ENCODE measurements around the gene RNU1-3. TPM values are rescaled to one million over a fixed set of nuclear protein-coding genes. Genes with fewer than 3 reads are reported as not detected.

Gene RNU1-3
- total and polyA plus RNA-seq, 9 of the 15 experiments (the other 6 are each of a cell fraction or from before 2014, with no cell fraction given): under 0.01 to 32,823 (median 2,538) TPM; not detected in 4

DNA sequence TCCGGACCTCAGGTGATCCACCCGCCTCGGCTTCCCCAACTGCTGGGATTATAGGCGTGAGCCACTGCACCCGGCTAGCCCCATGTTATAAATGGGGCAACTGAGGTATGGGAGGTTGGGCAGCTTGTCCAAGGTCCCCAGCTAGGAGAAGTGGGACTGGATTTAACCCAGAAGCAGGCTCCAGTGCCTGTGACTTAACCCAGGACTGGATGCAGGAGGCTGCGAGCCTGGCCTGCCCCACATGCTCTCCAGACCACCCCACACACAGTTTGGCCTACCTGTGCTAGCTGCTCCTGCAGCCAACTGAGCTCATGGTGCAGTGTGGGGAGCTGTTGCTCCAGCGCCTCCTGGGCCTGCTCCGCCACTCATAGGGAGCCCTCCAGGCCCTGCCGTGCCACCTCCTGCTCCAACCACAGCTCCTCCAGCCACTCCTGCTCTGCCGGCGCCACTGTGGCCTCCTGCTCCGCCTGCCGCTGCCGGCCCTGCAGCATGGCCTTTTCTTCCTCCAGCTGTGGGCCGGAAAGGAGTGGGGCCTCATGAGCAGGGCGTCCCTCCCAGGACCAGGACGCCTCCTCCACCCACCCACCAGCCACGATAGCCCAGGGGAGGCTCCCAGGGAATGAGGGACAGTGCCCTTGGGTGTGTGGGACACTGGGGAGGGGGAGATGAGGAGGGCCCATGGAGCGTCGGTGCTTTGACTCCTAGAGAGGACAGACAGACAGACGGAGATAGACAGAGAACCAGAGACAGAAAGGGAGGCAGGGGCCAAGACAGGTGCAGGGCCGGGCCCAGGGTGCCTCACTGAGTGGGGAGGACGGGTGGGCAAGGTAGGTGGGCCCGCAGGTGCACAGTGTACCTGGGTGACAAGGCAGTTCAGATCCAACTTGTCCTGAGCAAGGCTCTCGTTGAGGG lies 41.0 kb downstream of the RNU1-3 start:
- Histone ChIP-seq H3K36me3 (ENCODE audit: control insufficient read depth, insufficient read depth, low read length) (peaks cover 85% of the 10 kb centered on the region), H3K4me2 (ENCODE audit: insufficient read depth, low read length) (no peak overlapping the region), H3K27ac (ENCODE audit: extremely low read depth, low read depth, low read length) (no peak overlapping the region), H2AFZ (ENCODE audit: low read depth, low read length) (no peak overlapping the region), H3K4me3 (no peak overlapping the region), H3K79me2 (ENCODE audit: control insufficient read depth, insufficient read depth, low read length) (no peaks in the 10 kb centered on the region), H3K9ac (ENCODE audit: insufficient read depth in 1 of 2, low read depth in 2 of 2, low read length in 2 of 2) (peak overlapping the region in 1 of 2 experiments; percentile 84; a peak in 2 of 4 replicates), H3K9me1 (ENCODE audit: control insufficient read depth, insufficient read depth, low read length) (peaks cover 5% of the 10 kb centered on the region), H3K9me3 (replicated peaks; ENCODE audit: control insufficient read depth, insufficient read depth, low read depth, low read length) (no peaks in the 10 kb centered on the region), H3K4me1 (replicated peaks in 1 of 2; ENCODE audit: control insufficient read depth in 2 of 2, insufficient read depth in 2 of 2, low read length in 2 of 2) (peaks cover 4 to 36% of the 10 kb centered on the region in 2 experiments; a peak in 3 of 5 replicates), H4K20me1 (replicated peaks; ENCODE audit: control insufficient read depth, insufficient read depth, low read length) (peaks cover 15% of the 10 kb centered on the region), H3K27me3 (ENCODE audit: control insufficient read depth in 2 of 2, insufficient read depth in 2 of 2, low read length in 2 of 2) (no peaks in the 10 kb centered on the region)
- intact Hi-C loops (cut with micrococcal nuclease) (loop anchor here (1.0 kb wide), 1 partner anchor 19 kb away; no protein-coding TSS in a partner anchor), in situ Hi-C loops (cut with MboI) (loop anchor here (5.0 kb wide), 1 partner anchor 322 kb away; no protein-coding TSS in a partner anchor)
- WGBS (ENCODE audit: insufficient coverage, low coverage, missing lambda C conversion rate): 89% methylated on average over 25 of the region's 25 CpGs
- peak in 3 of 4 experiments; percentile 46 to 49 (median 47) for DNase-seq (ENCODE audit: extremely low read depth in 1 of 4, low spot score in 3 of 4)
- no peak for ATAC-seq
- ChIA-PET CTCF (ENCODE audit: low intra/inter-chr PET ratio) (interaction anchor here (0.6 to 1.9 kb wide), 6 partner anchors 12 to 421 kb away, joined by 3 to 20 read pairs (median 8); partner anchors contain the start of gene NBPF1), POLR2A (interaction anchor here (0.6 to 3.8 kb wide), 12 partner anchors 10 to 388 kb away, joined by 3 to 22 read pairs (median 4); no protein-coding TSS in a partner anchor)
- no peak for FAIRE-seq
- no TSS peak for BruUV-seq (replicated peaks)
- no peak for TF ChIP-seq SAP30 (IDR thresholded peaks at IDR 0.05; ENCODE audit: borderline replicate concordance, insufficient read depth, low read depth, low read length, poor library complexity, severe bottlenecking)
- TF ChIP-seq, protein P1, sequence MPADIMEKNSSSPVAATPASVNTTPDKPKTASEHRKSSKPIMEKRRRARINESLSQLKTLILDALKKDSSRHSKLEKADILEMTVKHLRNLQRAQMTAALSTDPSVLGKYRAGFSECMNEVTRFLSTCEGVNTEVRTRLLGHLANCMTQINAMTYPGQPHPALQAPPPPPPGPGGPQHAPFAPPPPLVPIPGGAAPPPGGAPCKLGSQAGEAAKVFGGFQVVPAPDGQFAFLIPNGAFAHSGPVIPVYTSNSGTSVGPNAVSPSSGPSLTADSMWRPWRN (IDR thresholded peaks at IDR 0.05; ENCODE audit: low read depth): no peak
- TF ChIP-seq NUFIP1 (IDR thresholded peaks at IDR 0.05; ENCODE audit: partially characterized antibody): no peak
- peak; percentile 24 for TF ChIP-seq HMGN3 (IDR thresholded peaks at IDR 0.05; ENCODE audit: borderline replicate concordance, extremely low read depth, insufficient read length, low read depth, low read length)
- TF ChIP-seq RBM22 (IDR thresholded peaks at IDR 0.05; ENCODE audit: low read depth, low read length, poor library complexity, severe bottlenecking): peak; percentile 94
- TF ChIP-seq RB1 (IDR thresholded peaks at IDR 0.05; ENCODE audit: low read depth): 0 out of 2 replicates have a peak, but pooled peaks have one; percentile 49
- TF ChIP-seq, protein P2, sequence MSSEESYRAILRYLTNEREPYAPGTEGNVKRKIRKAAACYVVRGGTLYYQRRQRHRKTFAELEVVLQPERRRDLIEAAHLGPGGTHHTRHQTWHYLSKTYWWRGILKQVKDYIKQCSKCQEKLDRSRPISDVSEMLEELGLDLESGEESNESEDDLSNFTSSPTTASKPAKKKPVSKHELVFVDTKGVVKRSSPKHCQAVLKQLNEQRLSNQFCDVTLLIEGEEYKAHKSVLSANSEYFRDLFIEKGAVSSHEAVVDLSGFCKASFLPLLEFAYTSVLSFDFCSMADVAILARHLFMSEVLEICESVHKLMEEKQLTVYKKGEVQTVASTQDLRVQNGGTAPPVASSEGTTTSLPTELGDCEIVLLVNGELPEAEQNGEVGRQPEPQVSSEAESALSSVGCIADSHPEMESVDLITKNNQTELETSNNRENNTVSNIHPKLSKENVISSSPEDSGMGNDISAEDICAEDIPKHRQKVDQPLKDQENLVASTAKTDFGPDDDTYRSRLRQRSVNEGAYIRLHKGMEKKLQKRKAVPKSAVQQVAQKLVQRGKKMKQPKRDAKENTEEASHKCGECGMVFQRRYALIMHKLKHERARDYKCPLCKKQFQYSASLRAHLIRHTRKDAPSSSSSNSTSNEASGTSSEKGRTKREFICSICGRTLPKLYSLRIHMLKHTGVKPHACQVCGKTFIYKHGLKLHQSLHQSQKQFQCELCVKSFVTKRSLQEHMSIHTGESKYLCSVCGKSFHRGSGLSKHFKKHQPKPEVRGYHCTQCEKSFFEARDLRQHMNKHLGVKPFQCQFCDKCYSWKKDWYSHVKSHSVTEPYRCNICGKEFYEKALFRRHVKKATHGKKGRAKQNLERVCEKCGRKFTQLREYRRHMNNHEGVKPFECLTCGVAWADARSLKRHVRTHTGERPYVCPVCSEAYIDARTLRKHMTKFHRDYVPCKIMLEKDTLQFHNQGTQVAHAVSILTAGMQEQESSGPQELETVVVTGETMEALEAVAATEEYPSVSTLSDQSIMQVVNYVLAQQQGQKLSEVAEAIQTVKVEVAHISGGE (CRISPR knock-in tag; IDR thresholded peaks at IDR 0.05): no peak
- TF ChIP-seq FOXK1 (CRISPR knock-in tag; IDR thresholded peaks at IDR 0.05; ENCODE audit: borderline replicate concordance): no peak
- TF ChIP-seq ETV5 (CRISPR knock-in tag; IDR thresholded peaks at IDR 0.05; ENCODE audit: low read depth): no peak
- TF ChIP-seq, protein P3, sequence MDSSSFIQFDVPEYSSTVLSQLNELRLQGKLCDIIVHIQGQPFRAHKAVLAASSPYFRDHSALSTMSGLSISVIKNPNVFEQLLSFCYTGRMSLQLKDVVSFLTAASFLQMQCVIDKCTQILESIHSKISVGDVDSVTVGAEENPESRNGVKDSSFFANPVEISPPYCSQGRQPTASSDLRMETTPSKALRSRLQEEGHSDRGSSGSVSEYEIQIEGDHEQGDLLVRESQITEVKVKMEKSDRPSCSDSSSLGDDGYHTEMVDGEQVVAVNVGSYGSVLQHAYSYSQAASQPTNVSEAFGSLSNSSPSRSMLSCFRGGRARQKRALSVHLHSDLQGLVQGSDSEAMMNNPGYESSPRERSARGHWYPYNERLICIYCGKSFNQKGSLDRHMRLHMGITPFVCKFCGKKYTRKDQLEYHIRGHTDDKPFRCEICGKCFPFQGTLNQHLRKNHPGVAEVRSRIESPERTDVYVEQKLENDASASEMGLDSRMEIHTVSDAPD (CRISPR knock-in tag; IDR thresholded peaks at IDR 0.05): no peak
